Fibroblast of skin of back (primary cell): Measurements from ENCODE around the gene ZAP70.

Experiments used
- DNase-seq: peaks from one replicate; pipeline ENCODE4 v3.0.0-alpha.2; 2013

ZAP70 gene

DNA sequence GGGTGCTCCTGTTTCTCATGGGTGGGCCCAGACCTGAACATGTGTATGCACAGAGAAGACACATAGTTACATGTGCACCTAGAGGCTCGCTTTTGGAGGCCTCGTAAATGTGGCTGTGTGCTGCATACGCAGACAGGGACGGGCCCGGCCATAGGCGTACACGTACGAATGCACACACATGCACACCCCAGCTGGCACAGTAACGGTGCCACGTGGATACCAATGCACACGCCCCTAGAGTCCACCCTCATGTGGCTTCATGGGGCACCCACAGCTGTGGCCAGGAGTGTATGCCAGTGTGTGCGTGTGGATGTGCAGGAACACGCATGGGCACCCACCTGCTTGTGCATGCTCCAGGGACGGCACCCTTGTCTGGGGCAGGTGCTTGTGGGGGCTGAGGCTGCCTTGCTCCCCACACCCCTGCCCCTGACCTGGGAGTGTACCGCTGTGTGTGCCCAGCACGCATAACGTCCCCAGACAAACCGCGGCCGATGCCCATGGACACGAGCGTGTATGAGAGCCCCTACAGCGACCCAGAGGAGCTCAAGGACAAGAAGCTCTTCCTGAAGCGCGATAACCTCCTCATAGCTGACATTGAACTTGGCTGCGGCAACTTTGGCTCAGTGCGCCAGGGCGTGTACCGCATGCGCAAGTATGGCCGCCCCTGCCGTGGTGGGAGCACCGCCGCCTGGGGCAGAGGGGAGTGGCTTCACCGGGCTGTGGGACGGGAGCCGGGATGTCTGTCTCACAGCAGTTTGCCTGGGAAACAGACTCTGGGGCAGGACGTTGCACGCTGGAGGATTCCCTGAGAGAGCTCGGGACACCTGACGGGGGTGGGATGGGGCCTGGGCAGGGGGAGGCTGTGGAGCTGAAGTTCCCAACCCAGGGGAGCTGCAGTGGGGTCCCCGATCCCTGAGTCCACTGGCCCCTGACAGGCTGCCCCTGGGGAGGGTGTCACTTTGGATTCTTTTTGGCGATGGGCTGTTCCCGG, 21.0 kb downstream of the ZAP70 start:
- no peak for DNase-seq

DNA sequence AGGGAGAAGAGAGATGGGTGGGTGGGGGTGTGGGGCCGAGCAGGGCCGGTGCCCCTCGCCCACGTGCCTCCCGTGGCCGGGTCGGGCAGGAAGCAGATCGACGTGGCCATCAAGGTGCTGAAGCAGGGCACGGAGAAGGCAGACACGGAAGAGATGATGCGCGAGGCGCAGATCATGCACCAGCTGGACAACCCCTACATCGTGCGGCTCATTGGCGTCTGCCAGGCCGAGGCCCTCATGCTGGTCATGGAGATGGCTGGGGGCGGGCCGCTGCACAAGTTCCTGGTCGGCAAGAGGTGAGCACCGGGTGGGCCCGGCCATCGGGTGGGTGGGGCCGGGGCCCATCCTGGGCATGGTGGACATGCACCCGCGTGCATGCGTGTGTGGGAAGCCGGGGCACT, 21.8 kb downstream of the ZAP70 start:
- DNase-seq, result no peak

DNA sequence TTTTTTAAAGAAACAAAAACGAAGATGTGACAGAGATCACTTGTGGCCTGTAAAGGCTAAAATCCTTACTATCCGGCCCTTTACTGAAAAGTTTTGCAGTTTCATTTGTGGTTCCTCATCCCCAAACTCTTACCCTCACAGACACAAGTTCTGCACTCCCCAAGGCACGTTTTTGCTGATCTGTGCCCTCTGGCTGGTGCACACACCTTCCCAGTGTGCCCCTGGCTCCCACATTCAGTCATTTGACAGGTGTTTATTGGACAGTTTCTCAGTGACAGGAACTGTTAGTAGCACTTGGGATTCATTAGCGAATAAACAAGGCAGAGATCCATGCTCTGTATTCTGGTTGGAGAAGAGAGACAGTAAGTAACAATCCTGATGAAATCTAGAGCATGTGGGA, 22.8 kb downstream of the ZAP70 start:
- no peak for DNase-seq

DNA sequence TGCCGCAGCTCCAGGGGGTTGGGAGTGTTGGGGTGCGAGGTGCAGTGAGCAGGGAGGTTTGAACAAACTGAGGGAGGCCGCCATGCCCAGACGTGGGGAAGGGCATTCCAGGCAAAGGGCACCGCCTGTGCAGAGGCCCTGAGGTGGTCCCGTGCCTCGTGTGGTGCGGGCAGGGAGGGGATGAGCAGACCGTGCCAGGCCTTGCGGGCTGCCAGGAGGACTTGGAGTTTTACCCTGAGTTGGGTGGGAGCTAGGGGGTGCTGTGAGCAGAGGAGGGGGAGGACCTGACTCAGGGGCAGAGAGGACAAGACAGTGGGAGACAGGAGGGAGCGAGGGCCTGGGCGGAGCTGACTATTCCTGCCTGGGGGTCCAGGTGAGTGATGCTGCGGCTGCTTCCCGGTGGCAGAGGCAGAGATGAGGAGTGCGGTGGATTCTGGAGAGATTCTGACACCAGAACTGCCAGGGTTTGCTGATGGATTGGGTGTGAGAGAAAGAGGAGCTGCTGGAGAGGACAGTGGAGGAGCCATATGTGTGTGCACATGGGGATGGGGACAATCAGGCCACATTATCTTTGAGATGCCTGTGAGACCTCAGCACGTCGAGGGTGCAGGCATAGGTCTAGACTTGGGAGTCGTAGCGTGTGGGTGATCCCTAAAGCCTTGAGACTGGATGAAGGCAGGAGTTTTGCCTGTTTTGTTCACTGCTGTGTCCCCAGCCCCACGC, 23.4 kb downstream of the ZAP70 start:
- DNase-seq, result no peak

DNA sequence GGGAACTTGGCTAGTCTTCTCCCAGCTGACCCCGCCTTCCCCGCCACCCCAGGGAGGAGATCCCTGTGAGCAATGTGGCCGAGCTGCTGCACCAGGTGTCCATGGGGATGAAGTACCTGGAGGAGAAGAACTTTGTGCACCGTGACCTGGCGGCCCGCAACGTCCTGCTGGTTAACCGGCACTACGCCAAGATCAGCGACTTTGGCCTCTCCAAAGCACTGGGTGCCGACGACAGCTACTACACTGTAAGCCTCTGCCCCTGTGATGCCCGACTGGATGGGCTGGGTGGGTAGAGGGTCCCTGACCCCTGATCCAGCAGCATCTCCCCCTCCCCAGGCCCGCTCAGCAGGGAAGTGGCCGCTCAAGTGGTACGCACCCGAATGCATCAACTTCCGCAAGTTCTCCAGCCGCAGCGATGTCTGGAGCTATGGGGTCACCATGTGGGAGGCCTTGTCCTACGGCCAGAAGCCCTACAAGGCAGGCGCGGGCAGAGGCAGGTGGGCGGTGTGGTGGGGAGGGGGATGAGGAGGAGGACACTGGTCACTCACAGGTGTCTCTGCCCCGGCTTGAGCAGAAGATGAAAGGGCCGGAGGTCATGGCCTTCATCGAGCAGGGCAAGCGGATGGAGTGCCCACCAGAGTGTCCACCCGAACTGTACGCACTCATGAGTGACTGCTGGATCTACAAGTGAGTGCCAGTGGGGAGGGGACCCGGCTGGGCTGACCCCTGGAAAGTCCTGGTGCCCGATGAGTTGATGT, 24.2 kb downstream of the ZAP70 start:
- DNase-seq, result no peak

DNA sequence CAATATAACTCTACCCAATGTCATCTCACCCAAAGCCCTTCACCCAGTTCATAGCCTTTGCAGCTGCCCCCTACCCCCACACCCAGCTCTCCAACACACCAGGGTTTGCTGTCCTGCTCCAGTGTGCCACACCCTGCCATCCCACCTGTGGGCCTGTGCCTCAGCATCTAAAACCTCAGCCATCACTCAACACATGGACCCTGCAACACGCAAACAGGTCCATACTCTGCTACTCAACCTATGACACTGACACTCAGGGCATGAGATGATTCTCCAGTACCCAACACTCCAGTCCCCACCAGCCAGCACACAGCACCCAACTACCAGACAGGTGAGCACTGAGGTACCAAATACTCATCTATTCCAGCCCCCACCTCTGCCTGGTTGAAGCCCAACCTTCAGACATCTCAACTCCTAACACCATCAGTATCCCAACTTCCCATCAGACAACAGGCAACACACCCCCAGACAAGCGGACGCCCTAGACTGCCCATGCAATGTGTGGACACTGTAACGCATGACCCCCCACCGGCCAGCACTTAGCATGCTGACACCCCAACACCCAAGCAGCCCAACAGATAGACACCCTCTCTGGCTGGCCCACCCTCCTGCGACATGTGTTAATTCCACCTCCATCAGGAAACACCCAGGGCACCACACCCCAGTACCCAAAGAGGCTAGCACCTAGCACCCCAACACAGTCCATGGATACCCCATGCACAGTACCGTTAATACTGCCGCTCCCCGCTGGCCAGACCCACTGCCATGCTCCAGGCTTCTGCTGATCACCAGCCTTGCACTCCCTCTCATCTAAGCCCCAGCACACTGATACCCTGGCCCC, 25.0 kb downstream of the ZAP70 start:
- DNase-seq, result no peak

DNA sequence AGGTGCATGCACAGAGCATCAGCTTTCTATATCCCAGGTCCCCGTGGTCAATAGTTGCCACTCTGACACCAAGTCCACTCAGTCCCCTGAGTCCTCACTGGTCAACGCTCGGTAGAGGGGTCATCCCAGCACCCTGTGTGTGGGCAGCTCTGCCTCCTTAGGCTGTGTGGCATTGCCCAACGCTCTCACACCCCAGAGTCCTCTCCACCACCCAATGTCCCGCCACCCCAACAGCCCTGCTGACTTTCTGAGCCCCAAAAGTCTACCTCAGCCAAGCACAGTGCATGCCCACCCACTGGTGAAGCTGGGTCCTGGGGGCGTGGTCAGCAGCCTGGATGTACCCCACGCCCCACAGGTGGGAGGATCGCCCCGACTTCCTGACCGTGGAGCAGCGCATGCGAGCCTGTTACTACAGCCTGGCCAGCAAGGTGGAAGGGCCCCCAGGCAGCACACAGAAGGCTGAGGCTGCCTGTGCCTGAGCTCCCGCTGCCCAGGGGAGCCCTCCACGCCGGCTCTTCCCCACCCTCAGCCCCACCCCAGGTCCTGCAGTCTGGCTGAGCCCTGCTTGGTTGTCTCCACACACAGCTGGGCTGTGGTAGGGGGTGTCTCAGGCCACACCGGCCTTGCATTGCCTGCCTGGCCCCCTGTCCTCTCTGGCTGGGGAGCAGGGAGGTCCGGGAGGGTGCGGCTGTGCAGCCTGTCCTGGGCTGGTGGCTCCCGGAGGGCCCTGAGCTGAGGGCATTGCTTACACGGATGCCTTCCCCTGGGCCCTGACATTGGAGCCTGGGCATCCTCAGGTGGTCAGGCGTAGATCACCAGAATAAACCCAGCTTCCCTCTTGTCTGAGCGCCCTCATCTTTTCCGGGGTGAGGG, 25.9 kb downstream of the ZAP70 start:
- DNase-seq, result no peak

DNA sequence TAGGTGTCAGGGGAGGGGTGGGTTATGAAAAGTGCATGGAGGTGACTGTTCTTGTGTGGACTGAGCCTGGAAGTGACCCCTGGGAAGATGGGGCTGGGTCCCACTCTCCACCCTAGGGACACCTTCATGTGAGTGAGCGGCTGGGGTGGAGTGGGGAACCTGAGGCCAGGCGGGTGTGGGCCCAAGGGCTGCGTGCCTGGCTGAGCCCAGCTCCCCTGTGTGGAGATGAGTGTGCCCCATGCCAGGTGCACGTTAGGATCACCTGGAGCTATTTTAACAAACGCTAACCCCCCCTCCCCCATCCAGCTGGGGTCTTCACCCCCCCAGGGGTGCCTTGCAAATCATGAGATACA, 26.5 kb downstream of the ZAP70 start:
- no peak for DNase-seq

DNA sequence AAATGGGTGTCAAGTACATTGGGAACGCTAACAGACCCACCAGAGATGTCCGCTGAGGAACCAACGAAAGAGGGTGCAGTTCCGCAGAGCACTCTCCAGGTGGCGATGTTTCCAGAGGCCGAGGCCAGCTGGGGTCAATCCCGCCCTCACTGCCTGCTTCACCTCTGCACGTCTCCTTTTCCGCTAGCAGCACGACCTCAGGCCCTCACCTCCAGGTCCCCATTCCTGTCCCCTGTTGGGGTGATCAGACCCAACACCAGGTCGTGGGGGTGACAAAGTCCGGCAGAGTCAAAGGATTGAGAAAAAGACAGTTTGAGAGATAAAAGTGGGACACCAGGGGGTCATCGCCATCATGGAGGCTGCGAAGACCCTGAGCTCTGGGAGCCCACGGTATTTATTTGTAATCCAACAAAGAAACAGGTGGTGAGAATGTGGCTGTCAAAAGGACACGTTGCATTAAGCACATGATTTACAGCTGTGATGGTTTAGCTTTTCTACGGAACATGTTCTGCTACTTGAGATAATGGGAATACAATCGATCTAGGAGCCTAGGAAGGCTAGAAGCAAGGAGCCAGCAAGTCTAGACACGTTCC, 27.3 kb downstream of the ZAP70 start:
- peak; percentile 26 for DNase-seq

DNA sequence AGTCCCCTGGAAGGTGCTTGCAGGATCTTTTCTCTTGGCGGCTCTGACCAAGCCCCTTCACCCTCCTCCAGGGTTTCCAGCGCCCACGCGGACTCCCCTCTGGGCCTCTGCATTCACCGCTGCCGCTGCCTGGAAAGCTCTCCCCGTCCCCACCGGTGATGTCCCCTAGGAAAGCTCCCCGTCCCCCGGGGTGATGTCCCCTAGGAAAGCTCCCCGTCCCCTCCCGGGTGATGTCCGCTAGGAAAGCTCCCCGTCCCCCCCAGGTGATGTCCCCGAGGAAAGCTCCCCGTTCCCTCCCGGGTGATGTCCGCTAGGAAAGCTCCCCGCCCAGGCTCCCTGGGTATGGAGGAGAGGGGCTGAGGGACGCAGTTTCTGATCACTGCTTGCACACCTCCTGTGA, 27.9 kb downstream of the ZAP70 start:
- DNase-seq, result no peak

DNA sequence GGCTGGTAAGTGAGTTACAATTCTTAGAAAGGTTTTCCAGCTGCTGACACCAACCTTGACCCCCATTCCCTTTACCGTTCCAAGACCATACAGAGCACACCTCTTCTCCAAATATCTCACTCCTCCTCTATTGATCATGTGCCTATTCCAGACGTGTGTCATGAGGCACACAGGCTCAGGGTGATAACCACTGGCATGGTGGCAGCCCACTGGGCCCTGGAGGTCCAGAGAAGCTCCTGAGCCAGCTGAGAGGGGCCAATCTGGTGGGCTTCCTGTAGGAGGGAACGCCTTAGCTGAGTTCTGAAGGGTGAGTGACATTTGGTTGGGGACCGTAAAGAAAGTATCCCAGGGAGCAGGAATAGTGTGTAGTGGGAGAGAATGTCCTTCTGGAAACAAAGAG, 28.3 kb downstream of the ZAP70 start:
- DNase-seq, result no peak

DNA sequence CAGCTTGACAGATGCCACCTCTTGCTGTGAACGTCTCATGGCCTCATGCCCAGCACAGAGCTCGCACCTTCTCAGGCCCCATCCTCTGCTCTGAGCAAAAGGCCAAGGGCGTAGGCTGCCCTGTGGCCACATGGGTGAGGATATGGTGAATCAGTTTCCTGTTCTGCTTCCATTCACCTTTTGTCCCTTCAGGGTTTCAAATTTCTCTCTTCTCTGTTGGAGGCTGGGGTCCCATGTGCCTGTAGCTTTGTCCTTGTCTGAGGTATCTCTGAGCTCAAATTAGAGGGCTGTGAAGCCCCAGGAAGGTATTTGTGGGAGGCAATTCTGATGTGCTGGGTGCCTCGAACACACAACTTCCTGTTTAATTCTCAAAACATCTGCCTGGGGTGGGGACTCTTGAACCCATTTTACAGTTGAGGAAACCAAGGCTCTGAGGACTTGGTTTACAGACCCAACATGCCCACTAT, 29.0 kb downstream of the ZAP70 start:
- no peak for DNase-seq

DNA sequence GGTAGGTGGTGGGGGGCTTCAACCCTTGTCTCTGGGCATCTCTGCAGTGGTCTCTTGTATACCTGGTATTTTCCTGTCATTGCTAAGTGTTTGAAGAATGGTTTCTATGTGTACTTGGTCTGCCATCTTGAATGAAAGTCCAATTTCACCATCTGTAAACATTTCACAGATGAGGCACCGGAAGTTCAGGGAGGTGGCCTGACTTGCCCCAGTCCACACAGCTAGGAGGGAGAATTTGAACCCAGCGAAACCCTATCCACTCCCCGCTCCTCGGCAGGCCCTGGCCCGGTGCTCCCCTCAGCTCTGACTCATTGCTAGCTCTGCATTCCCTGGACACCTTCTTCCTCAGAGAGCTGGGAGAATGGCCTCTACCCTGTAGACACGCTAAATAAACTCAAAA, 30.5 kb downstream of the ZAP70 start:
- no peak for DNase-seq

DNA sequence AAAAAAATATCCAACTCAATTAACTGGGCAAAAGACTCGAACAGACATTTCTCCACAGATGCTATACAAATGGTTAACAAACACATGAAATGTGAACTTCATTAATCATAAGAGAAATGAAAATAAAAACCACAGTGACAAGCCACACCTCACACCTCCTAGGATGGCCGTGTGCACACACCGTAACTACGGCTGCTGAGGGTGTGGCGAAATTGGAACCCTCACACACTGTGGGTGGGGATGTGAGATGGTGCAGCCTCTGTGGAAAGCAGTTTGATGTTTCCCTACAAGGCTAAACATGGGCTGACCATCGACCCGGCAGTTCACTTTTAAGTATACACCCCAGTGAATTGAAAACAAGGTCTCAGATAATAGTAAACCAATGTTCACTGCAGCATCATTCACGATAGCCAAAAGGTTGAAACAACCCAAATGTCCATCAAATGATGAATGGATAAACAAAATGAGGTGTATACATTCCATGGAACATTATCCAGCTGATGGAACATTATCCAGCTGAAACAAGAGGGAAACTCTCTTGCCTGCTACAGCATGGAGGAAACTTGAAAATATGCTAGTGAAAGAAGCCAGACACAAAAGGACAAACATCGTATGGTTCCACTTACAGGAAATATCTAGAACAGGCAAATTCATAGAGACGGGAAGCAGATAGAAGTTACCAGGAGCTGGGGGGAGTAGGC, 32.2 kb downstream of the ZAP70 start:
- DNase-seq, result no peak

DNA sequence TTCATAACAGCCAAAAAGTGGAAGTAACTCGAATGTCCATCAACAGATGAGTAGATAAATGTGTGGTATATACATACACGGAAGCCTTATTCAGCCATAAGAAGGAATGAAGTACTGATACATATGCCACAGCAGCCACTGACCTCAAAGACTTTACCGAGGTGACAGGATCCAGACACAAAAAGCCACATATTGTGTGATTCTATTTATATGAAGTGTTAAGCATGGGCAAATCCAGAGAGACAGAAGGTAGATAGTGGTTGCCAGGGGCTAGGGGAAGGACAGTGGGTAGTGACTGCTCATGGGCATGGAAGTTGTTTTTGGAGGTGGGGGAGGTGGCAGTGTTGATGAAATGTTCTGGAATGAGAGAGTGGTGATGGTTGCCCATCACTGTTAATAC, 33.9 kb downstream of the ZAP70 start:
- DNase-seq, result no peak

DNA sequence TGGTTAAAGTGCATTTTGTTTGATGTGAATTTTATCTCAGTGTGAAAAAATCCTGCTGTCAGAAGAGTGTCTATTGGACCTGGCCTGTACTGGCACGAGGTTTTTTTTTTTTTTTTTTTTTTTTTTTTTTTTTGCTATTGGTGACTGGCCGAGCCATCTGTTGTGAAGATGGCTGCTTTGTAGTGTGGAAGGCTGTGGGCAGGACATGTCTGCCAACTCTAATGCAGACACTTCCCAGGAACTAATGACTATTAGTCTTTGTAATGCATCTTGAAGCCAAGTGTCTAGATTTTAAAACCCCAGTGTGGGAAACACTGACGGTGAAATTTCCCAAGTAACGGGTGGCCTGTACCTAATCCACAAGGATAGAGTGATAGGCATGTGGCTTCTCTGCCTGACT, 34.3 kb downstream of the ZAP70 start:
- peak; percentile 30 for DNase-seq

DNA sequence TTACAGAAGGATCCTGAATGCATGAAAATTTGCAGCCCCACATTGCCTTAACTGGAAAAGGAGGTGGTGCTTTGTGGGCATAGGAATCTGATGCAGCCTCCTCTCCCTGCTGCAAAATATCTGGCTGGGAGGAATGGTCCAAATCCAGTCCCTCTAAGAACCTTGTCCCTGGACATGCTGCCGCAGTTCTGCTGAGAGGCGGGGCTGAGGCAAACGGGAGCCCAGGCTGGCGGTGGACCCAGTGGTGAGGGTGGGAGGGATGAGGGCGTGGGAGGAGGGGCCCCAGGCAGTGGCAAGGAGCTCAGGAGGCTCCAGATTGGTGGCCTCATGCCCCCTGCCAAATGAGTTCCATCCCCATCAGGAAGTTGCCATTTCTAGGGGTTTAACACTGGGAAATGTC, 36.2 kb downstream of the ZAP70 start:
- no peak for DNase-seq

DNA sequence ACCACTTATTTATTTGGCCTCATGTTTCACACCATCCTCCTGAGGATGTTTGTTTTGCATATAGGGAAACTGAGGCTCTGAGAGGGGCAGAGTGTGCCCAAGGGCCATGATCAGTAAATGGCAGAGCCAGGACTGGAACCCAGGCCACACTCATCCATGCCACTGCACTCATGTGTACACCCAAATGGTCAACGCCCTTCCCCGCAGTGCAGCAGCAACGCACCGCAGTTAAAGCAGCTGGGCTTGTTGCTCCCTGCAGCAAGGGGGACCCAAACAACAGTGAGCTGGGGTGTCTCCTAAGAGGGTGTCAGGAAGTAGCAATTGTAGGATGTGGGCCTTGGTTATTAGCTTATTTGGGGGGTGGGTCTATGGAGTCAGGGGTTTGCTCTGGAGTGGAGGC, 36.6 kb downstream of the ZAP70 start:
- no peak for DNase-seq

DNA sequence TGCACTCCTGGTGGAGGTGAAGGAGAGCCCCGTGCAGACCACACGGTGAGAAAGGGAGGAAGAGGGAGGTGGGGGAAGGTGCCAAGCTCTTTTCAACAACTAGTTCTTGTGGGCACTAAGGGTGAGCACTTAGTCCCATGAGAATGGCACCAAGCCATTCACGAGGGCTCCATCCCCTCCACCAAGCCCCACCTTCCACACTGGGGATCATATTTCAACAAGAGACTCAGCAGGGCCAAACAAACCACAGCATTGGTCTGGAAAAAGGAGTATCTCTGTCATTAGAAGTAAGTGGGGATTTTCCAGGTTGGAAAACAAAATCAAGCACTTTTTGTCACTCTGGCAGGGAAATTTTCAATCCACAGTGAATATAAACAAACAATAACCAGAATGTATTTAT, 38.4 kb downstream of the ZAP70 start:
- peak; percentile 21 for DNase-seq
